Ovary (tissue), 9 donors: ENCODE measurements around the gene TENM3. TPM values are rescaled to one million over a fixed set of nuclear protein-coding genes. Genes with fewer than 3 reads are reported as not detected.

Experiments
- DNase-seq, 5 donors: peaks; one replicate each; pipeline ENCODE4 v3.0.0-alpha.2; 2019 to 2020
- H3K27ac ChIP-seq, 2 donors: fragments of 200-600 bp; one replicate each; pipeline versions ENCODE4 v1.5.1 to v1.8.0; 2019 to 2022
- H3K27me3 ChIP-seq: fragments of 200-600 bp; one replicate; pipeline ENCODE4 v1.8.0; 2022
- H3K36me3 ChIP-seq: fragments of 200-600 bp; sonication (generic); one replicate; pipeline ENCODE4 v1.5.1; 2019
- H3K4me1 ChIP-seq: one replicate; pipeline ENCODE4 v1.8.1; 2013; ENCODE audit warnings: mild to moderate bottlenecking, moderate library complexity; ENCODE audit not compliant: insufficient read depth
- H3K4me3 ChIP-seq: fragments of 200-600 bp; sonication (generic); one replicate; pipeline ENCODE4 v1.5.1; 2017
- H3K9me3 ChIP-seq, 2 donors: fragments of 200-600 bp in 1 of 2; sonication (generic) in 1 of 2; one replicate each; pipeline versions ENCODE4 v1.5.1 to v1.8.1; 2013 to 2019; ENCODE audit warnings: mild to moderate bottlenecking in 1 of 2, moderate library complexity in 1 of 2
- CTCF ChIP-seq, 3 donors: fragments of 450-650 bp in 2 of 3; fragments of 200-600 bp in 1 of 3; IDR thresholded peaks; one replicate each; pipeline versions ENCODE4 v1.5.1 to v1.8.0; 2016 to 2022; ENCODE audit warnings: antibody characterized with exemption in 3 of 3, mild to moderate bottlenecking in 1 of 3
- EP300 ChIP-seq: sonication (generic); formaldehyde crosslinking; IDR thresholded peaks from one replicate; pipeline ENCODE4 v1.6.1; 2017; ENCODE audit warnings: antibody characterized with exemption
- POLR2A ChIP-seq: fragments of 450-650 bp; IDR thresholded peaks from one replicate; pipeline ENCODE4 v1.6.1; 2017; ENCODE audit warnings: antibody characterized with exemption, mild to moderate bottlenecking, moderate library complexity
- WGBS, 3 donors: extraction: QIAGEN DNeasy Blood & Tissue Kit in 1 of 3; methylation state at CpG; one replicate each; pipeline versions ENCODE4 v1.1.5 to v1.1.7; 2013 to 2017; 5-methylcytosine and 5-hydroxymethylcytosine counted together
- intact Hi-C, 4 donors: fragments of 100-400 bp; cut with DNase I; formaldehyde crosslinking; loops; one replicate each; pipeline versions ENCODE4 v1.11.0 to v1.15.1; 2022 to 2023
- polyA plus RNA-seq, 2 donors: library from polyadenylated mRNA; stranded (reverse); fragments of 200-250 nt in 1 of 2; fragments of 350-450 nt in 1 of 2; fragmentation: Illumina TruSeq in 1 of 2; extraction: RNeasy Lipid Tissue Mini Kit (QIAGEN cat#74804) in 1 of 2; gene quantifications; one replicate each; pipeline ENCODE4 v1.2.3, GENCODE V29; 2013 to 2014
- total RNA-seq, 7 donors: library from RNA; depleted of rRNA in 2 of 7; stranded (reverse); fragments of >200 nt in 2 of 7; fragmentation: NEBNext Ultra II Directional in 3 of 7; extraction: Animal tissue kit (Norgen Biotek cat#: 25700) in 3 of 7; gene quantifications; one replicate each; pipeline versions ENCODE4 v1.1.0 to v1.2.4, GENCODE V29; 2016 to 2023
- donor health status: DM: no; HTN: no; CAD: no; lungs with moderate emphysema.
- donor health status: DM: no; HTN: no; CAD: no.
- donor health status: Bipolar disorder and iron deficiency.
- donor health status: DM: yes; HTN: yes; CAD: no.
- donor health status: DM: no; HTN: no; CAD: no.
- donor health status: DM: yes; HTN: yes; CAD: no.

The TENM3 gene
- total and polyA plus RNA-seq, 9 donors = 0.82 to 16.1 (median 5.7) TPM

- Histone ChIP-seq H3K27me3 (no peaks in the 10 kb centered on the region), H3K9me3 (no peaks in the 10 kb centered on the region), H3K27ac (no peak overlapping the region), H3K4me3 (no peak overlapping the region), H3K36me3 (no peaks in the 10 kb centered on the region), H3K4me1 (no peaks in the 10 kb centered on the region)
- intact Hi-C loops = no loop called here
- no peak for DNase-seq
- 67 to 77% (median 70%) methylated on average over 2 of the region's 2 CpGs for WGBS, 3 donors
- TF ChIP-seq CTCF (IDR thresholded peaks at IDR 0.05) (no peak), EP300 (no peak), POLR2A (no peak)
Observed at GRCh38 chr4:182427554-182427953, 184.4 kb downstream of the TENM3 start.

- H3K27ac ChIP-seq = no peak overlapping the region
- H3K4me1 ChIP-seq = no peaks in the 10 kb centered on the region
- WGBS, 3 donors = 63 to 82% (median 65%) methylated on average over 8 of the region's 8 CpGs
- no peaks in the 10 kb centered on the region for H3K27me3 ChIP-seq
- no peak for DNase-seq
- no peak for TF ChIP-seq POLR2A
- TF ChIP-seq EP300 = no peak
- H3K4me3 ChIP-seq = no peak overlapping the region
- H3K9me3 ChIP-seq = no peaks in the 10 kb centered on the region
- intact Hi-C loops = no loop called here
- H3K36me3 ChIP-seq = no peaks in the 10 kb centered on the region
Observed at GRCh38 chr4:182429896-182430295, 186.7 kb downstream of the TENM3 start.

GRCh38 chr4:182432819-182433218 lies 189.6 kb downstream of the TENM3 start:
- TF ChIP-seq POLR2A (no peak), CTCF (IDR thresholded peaks at IDR 0.05) (no peak), EP300 (no peak)
- intact Hi-C loops = no loop called here

GRCh38 chr4:182434720-182435119 lies 191.5 kb downstream of the TENM3 start:
- H3K36me3 ChIP-seq = no peaks in the 10 kb centered on the region
- 60 to 83% (median 72%) methylated on average over 4 of the region's 4 CpGs for WGBS, 3 donors
- DNase-seq = no peak
- no peaks in the 10 kb centered on the region for H3K27me3 ChIP-seq
- TF ChIP-seq CTCF (IDR thresholded peaks at IDR 0.05) (no peak), POLR2A (no peak), EP300 (no peak)
- H3K9me3 ChIP-seq = no peaks in the 10 kb centered on the region
- no peaks in the 10 kb centered on the region for H3K4me1 ChIP-seq
- no peak overlapping the region for H3K27ac ChIP-seq
- H3K4me3 ChIP-seq = no peak overlapping the region
- intact Hi-C loops = no loop called here

More at GRCh38 chr4:182432819-182433218, 189.6 kb downstream of the TENM3 start:
- Histone ChIP-seq H3K36me3 (no peaks in the 10 kb centered on the region), H3K27me3 (no peaks in the 10 kb centered on the region), H3K9me3 (no peaks in the 10 kb centered on the region), H3K4me1 (no peaks in the 10 kb centered on the region), H3K27ac (no peak overlapping the region), H3K4me3 (no peak overlapping the region)
- DNase-seq = no peak
- WGBS, 3 donors = 84 to 95% (median 93%) methylated on average over 1 of the region's 1 CpG

GRCh38 chr4:182435401-182435800 lies 192.2 kb downstream of the TENM3 start:
- DNase-seq = no peak
- Histone ChIP-seq H3K4me3 (no peak overlapping the region), H3K27ac (no peak overlapping the region), H3K9me3 (no peaks in the 10 kb centered on the region), H3K4me1 (no peaks in the 10 kb centered on the region), H3K27me3 (no peaks in the 10 kb centered on the region), H3K36me3 (no peaks in the 10 kb centered on the region)
- intact Hi-C loops = no loop called here
- 33 to 66% (median 45%) methylated on average over 4 of the region's 4 CpGs for WGBS, 3 donors
- TF ChIP-seq EP300 = no peak
- no peak for TF ChIP-seq CTCF (IDR thresholded peaks at IDR 0.05)
- no peak for TF ChIP-seq POLR2A
